Measurements from ENCODE around the gene ZNF490. TPM values are rescaled to one million over a fixed set of nuclear protein-coding genes. Genes with fewer than 3 reads are reported as not detected.

ZNF490 gene
- total and polyA plus RNA-seq, 9 donors: 0.98 to 12.5 (median 7.0) TPM

GRCh38 chr19:12639901-12640613 lies 29.4 kb upstream of the ZNF490 start:
- 9 to 11% (median 10%) methylated on average over 18 to 39 of the region's 39 CpGs for WGBS, 3 donors
- intact Hi-C loops (cut with DNase I): no loop called here

GRCh38 chr19:12638611-12639182 lies 28.1 kb upstream of the ZNF490 start:
- Histone ChIP-seq H3K36me3 (no peaks in the 10 kb centered on the region), H3K9me3 (no peaks in the 10 kb centered on the region), H3K27me3 (no peaks in the 10 kb centered on the region), H3K4me1 (ENCODE audit: insufficient read depth) (peaks cover 5% of the 10 kb centered on the region), H3K27ac (no peak overlapping the region), H3K4me3 (no peak overlapping the region)
- DNase-seq: no peak
- TF ChIP-seq CTCF (IDR thresholded peaks at IDR 0.05) (no peak), EP300 (IDR thresholded peaks at IDR 0.05) (no peak), POLR2A (IDR thresholded peaks at IDR 0.05) (no peak)
- 91 to 96% (median 93%) methylated on average over 22 of the region's 22 CpGs for WGBS, 3 donors
- intact Hi-C loops (cut with DNase I): no loop called here

More at GRCh38 chr19:12639901-12640613, 29.4 kb upstream of the ZNF490 start:
- Histone ChIP-seq H3K27ac (no peak overlapping the region), H3K4me3 (peak overlapping the region; percentile 10), H3K27me3 (no peaks in the 10 kb centered on the region), H3K9me3 (no peaks in the 10 kb centered on the region), H3K4me1 (ENCODE audit: insufficient read depth) (peaks cover 5% of the 10 kb centered on the region), H3K36me3 (no peaks in the 10 kb centered on the region)
- DNase-seq: peak; percentile 70 to 83 (median 81)
- TF ChIP-seq EP300 (IDR thresholded peaks at IDR 0.05) (no peak), POLR2A (IDR thresholded peaks at IDR 0.05) (no peak), CTCF (IDR thresholded peaks at IDR 0.05) (peak; percentile 53 to 69 (median 58))

GRCh38 chr19:12636631-12637030 lies 26.0 kb upstream of the ZNF490 start:
- H3K27ac ChIP-seq: no peak overlapping the region
- no peaks in the 10 kb centered on the region for H3K9me3 ChIP-seq
- TF ChIP-seq POLR2A (IDR thresholded peaks at IDR 0.05) (no peak), CTCF (IDR thresholded peaks at IDR 0.05) (no peak), EP300 (IDR thresholded peaks at IDR 0.05) (no peak)
- no peaks in the 10 kb centered on the region for H3K27me3 ChIP-seq
- intact Hi-C loops (cut with DNase I): no loop called here
- DNase-seq: no peak
- H3K4me3 ChIP-seq: no peak overlapping the region
- H3K4me1 ChIP-seq (ENCODE audit: insufficient read depth): peaks cover 5% of the 10 kb centered on the region
- WGBS, 3 donors: 76 to 87% (median 76%) methylated on average over 13 of the region's 13 CpGs
- no peaks in the 10 kb centered on the region for H3K36me3 ChIP-seq

- Histone ChIP-seq H3K4me1 (ENCODE audit: insufficient read depth) (no peaks in the 10 kb centered on the region), H3K36me3 (no peaks in the 10 kb centered on the region), H3K4me3 (no peak overlapping the region), H3K9me3 (peaks cover 0 to 11% of the 10 kb centered on the region in 2 donors), H3K27ac (no peak overlapping the region), H3K27me3 (no peaks in the 10 kb centered on the region)
- WGBS, 3 donors: 94 to 96% (median 95%) methylated on average over 7 of the region's 7 CpGs
- DNase-seq: no peak
- no peak for TF ChIP-seq EP300 (IDR thresholded peaks at IDR 0.05)
- no peak for TF ChIP-seq CTCF (IDR thresholded peaks at IDR 0.05)
- intact Hi-C loops (cut with DNase I): no loop called here
Observed at GRCh38 chr19:12629215-12629614, 18.6 kb upstream of the ZNF490 start.

All from ovary (tissue), 9 donors.